K562 (cell line): Measurements from ENCODE around the gene HSD17B12. TPM values are rescaled to one million over a fixed set of nuclear protein-coding genes. Genes with fewer than 3 reads are reported as not detected.

ENCODE experiments used
- ATAC-seq: fragments of 200-7000 bp; cut with Tn5 transposase; 3 replicates; pipeline ENCODE4 v1.9.1; 2020; ENCODE audit warnings: moderate library complexity
- Bru-seq: library from RNA; stranded (reverse); fragments of 400-500 nt; gene quantifications from one replicate; lab custom pipeline; 2021; lab: Mats Ljungman, UMichigan
- BruChase-seq, 2 experiments: library from RNA; stranded (reverse); fragments of 400-500 nt; gene quantifications; one replicate each; lab custom pipeline; 2021; lab: Mats Ljungman, UMichigan
- BruUV-seq: library from RNA; stranded (reverse); fragments of 400-500 nt; replicated peaks from 2 replicates; lab custom pipeline; 2021; lab: Mats Ljungman, UMichigan
- CTCF ChIA-PET: fragments of 300-600 bp; formaldehyde crosslinking; extraction: SDS; loops from one replicate; lab custom pipeline; 2021; ENCODE audit warnings: low intra/inter-chr PET ratio; lab: Yijun Ruan, JAX
- POLR2A ChIA-PET: fragments of 300-600, 350-650 bp; sonication (Branson Sonifier 250); formaldehyde crosslinking; extraction: SDS; loops from one replicate; lab custom pipeline; 2021; ENCODE audit warnings: antibody characterized with exemption, inconsistent platforms; lab: Yijun Ruan, JAX
- DNase-seq, 4 experiments: peaks; one replicate each; pipeline versions ENCODE4 v3.0.0 to v3.0.0-alpha.2; 2011 to 2018; ENCODE audit warnings: low spot score in 3 of 4, mixed read lengths in 3 of 4; ENCODE audit errors: extremely low read depth in 1 of 4
- FAIRE-seq: peaks from 2 replicates; lab custom pipeline; 2011; peaks lifted over from hg19 to GRCh38; lab: Jason Lieb, UNC
- H2AFZ ChIP-seq: 2 replicates; pipeline ENCODE4 v1.6.0; 2011; ENCODE audit warnings: low read depth, low read length, control low read depth, inconsistent platforms
- H3K27ac ChIP-seq: fragments of 200-600 bp; 3 replicates; pipeline ENCODE4 v1.8.0; 2011; ENCODE audit warnings: low read depth, mild to moderate bottlenecking, control low read depth, inconsistent platforms, low read length, moderate library complexity, mixed read lengths; ENCODE audit errors: extremely low read depth
- H3K27me3 ChIP-seq, 2 experiments: fragments of 300-600 bp in 1 of 2; 2 replicates in 1 of 2; 3 replicates in 1 of 2; pipeline versions ENCODE4 v1.6.0 to v1.8.0; 2011; ENCODE audit warnings: inconsistent platforms in 2 of 2, low read length in 2 of 2, mild to moderate bottlenecking in 1 of 2, mixed read lengths in 1 of 2, moderate library complexity in 1 of 2; ENCODE audit not compliant: control insufficient read depth in 2 of 2, insufficient read depth in 2 of 2
- H3K36me3 ChIP-seq: fragments of 300-600 bp; 3 replicates; pipeline ENCODE4 v1.8.0; 2011; ENCODE audit warnings: mild to moderate bottlenecking, low read length, inconsistent platforms; ENCODE audit not compliant: control insufficient read depth, insufficient read depth
- H3K4me1 ChIP-seq, 2 experiments: fragments of 200-600 bp in 1 of 2; replicated peaks in 1 of 2; 2 replicates in 1 of 2; 3 replicates in 1 of 2; pipeline versions ENCODE4 v1.5.1 to v1.8.0; 2011; ENCODE audit warnings: inconsistent platforms in 2 of 2, low read length in 2 of 2, mild to moderate bottlenecking in 1 of 2, mixed read lengths in 1 of 2, moderate library complexity in 1 of 2; ENCODE audit not compliant: control insufficient read depth in 2 of 2, insufficient read depth in 2 of 2
- H3K4me2 ChIP-seq: 2 replicates; pipeline ENCODE4 v1.6.1; 2011; ENCODE audit warnings: low read length, control low read depth, inconsistent platforms, mixed read lengths; ENCODE audit not compliant: insufficient read depth
- H3K4me3 ChIP-seq: fragments of 200-600 bp; sonication (generic), shearing (Covaris generic); 2 replicates; pipeline ENCODE4 v1.5.1; 2016; ENCODE audit warnings: control low read depth, inconsistent platforms
- H3K79me2 ChIP-seq: fragments of 200-600 bp; 3 replicates; pipeline ENCODE4 v1.8.0; 2011; ENCODE audit warnings: low read length, inconsistent platforms; ENCODE audit not compliant: control insufficient read depth, insufficient read depth
- H3K9ac ChIP-seq, 2 experiments: 2 replicates each; pipeline versions ENCODE4 v1.6.0 to v1.6.1; 2011; ENCODE audit warnings: low read depth in 2 of 2, low read length in 2 of 2, control low read depth in 1 of 2, inconsistent platforms in 1 of 2, mild to moderate bottlenecking in 1 of 2, mixed read lengths in 1 of 2; ENCODE audit not compliant: insufficient read depth in 1 of 2
- H3K9me1 ChIP-seq: one replicate; pipeline ENCODE4 v1.6.0; 2011; ENCODE audit warnings: inconsistent platforms, mild to moderate bottlenecking, low read length, moderate library complexity; ENCODE audit not compliant: control insufficient read depth, insufficient read depth
- H3K9me3 ChIP-seq: replicated peaks from 2 replicates; pipeline ENCODE4 v1.5.1; 2011; ENCODE audit warnings: low read depth, low read length, inconsistent platforms; ENCODE audit not compliant: control insufficient read depth, insufficient read depth
- H4K20me1 ChIP-seq: replicated peaks from 2 replicates; pipeline ENCODE4 v1.6.1; 2011; ENCODE audit warnings: low read length, inconsistent platforms, mixed read lengths; ENCODE audit not compliant: control insufficient read depth, insufficient read depth
- BDP1 ChIP-seq: IDR thresholded peaks from 3 replicates; pipeline ENCODE4 v1.6.1; 2011; ENCODE audit not compliant: insufficient read length, insufficient read depth
- BRF1 ChIP-seq: IDR thresholded peaks from 3 replicates; pipeline ENCODE4 v1.6.1; 2011; ENCODE audit warnings: borderline replicate concordance, mild to moderate bottlenecking; ENCODE audit not compliant: insufficient read length; ENCODE audit errors: extremely low read depth
- HMG20B ChIP-seq: fragments of 250-450 bp; sonication (Bioruptor Pico); IDR thresholded peaks from 2 replicates; pipeline ENCODE4 v1.5.0; 2021; ENCODE audit warnings: mild to moderate bottlenecking
- HNRNPH1 ChIP-seq: fragments of 200-400 bp; formaldehyde crosslinking; optimal IDR thresholded peaks from 2 replicates; pipeline ENCODE3; 2017; ENCODE audit warnings: low read depth, mild to moderate bottlenecking, low read length, moderate library complexity
- KLF13 ChIP-seq: fragments of 450-650 bp; IDR thresholded peaks from 2 replicates; pipeline ENCODE4 v1.6.1; 2016; ENCODE audit warnings: missing genetic modification characterization, low read depth, mild to moderate bottlenecking, missing compliant biosample characterization, moderate library complexity, borderline replicate concordance
- NR2C1 ChIP-seq, 2 experiments: fragments of 450-650 bp; IDR thresholded peaks; 2 replicates each; pipeline ENCODE4 v1.6.1; 2017; ENCODE audit warnings: mild to moderate bottlenecking in 2 of 2, antibody characterized with exemption in 1 of 2, inconsistent platforms in 1 of 2, missing compliant biosample characterization in 1 of 2, missing genetic modification characterization in 1 of 2
- NRF1 ChIP-seq, 2 experiments: fragments of 450-650 bp; IDR thresholded peaks in 1 of 2; conservative IDR thresholded peaks in 1 of 2; 2 replicates each; pipeline ENCODE4 v1.6.1; 2014; ENCODE audit warnings: mild to moderate bottlenecking in 2 of 2
- PHF8 ChIP-seq: fragments of 200-600 bp; sonication (generic); IDR thresholded peaks from 2 replicates; pipeline ENCODE4 v1.6.1; 2012; ENCODE audit warnings: mixed run types, mild to moderate bottlenecking, inconsistent platforms, low read length, moderate library complexity, borderline replicate concordance
- SUPT5H ChIP-seq: fragments of 450-650 bp; IDR thresholded peaks from 2 replicates; pipeline ENCODE4 v1.6.1; 2016
- TCF3 ChIP-seq: sonication (generic); formaldehyde crosslinking; IDR thresholded peaks from 2 replicates; pipeline ENCODE4 v1.4.0; 2020; ENCODE audit warnings: mild to moderate bottlenecking, missing genetic modification reagents
- WHSC1 ChIP-seq: IDR thresholded peaks from one replicate; pipeline ENCODE4 v1.6.1; 2012; ENCODE audit warnings: low read length, control low read depth, inconsistent platforms
- ZBTB5 ChIP-seq: fragments of 450-650 bp; IDR thresholded peaks from 2 replicates; pipeline ENCODE4 v1.6.1; 2017; ENCODE audit warnings: antibody characterized with exemption
- ZNF431 ChIP-seq: sonication (generic); formaldehyde crosslinking; IDR thresholded peaks from 2 replicates; pipeline ENCODE4 v1.8.0; 2022; ENCODE audit warnings: mild to moderate bottlenecking, missing genetic modification reagents
- WGBS: fragments of 100-300 bp; shearing (Covaris generic); methylation state at CpG from one replicate; pipeline ENCODE4 v1.1.6; 2016; ENCODE audit warnings: low coverage, mixed read lengths; ENCODE audit not compliant: insufficient coverage; ENCODE audit errors: missing lambda C conversion rate; 5-methylcytosine and 5-hydroxymethylcytosine counted together
- in situ Hi-C: fragments of 300-500 bp; cut with MboI; formaldehyde crosslinking; loops from 4 replicates; pipeline ENCODE4 v1.15.0; 2018; ENCODE audit warnings: inconsistent platforms, mixed read lengths
- intact Hi-C: fragments of 100-400 bp; cut with micrococcal nuclease; formaldehyde crosslinking; loops from 2 replicates; pipeline ENCODE4 v1.14.2; 2022
- long read RNA-seq, 3 experiments: library from polyadenylated mRNA in 2 of 3; library from RNA in 1 of 3; unstranded in 2 of 3; stranded (forward) in 1 of 3; transcript quantifications; one replicate each; pipeline ENCODE4 v2.0.0, GENCODE V29; 2019 to 2022
- polyA minus RNA-seq, 3 experiments: library from RNA; depleted of rRNA, polyadenylated mRNA; stranded (reverse); fragments of >200 nt; gene quantifications; 2 replicates each; pipeline ENCODE4 v1.2.3, GENCODE V29; 2011
- polyA plus RNA-seq, 8 experiments: library from polyadenylated mRNA; depleted of rRNA in 4 of 8; stranded (reverse) in 5 of 8; unstranded in 3 of 8; fragments of >200 nt; fragmentation: Nextera tagmentation in 2 of 8; fragmentation: Illumina TruSeq in 1 of 8; extraction: Ambion mirVana in 2 of 8; extraction: Trizol in 1 of 8; gene quantifications; 2 replicates each; pipeline versions ENCODE4 v1.2.1 to v1.2.3, GENCODE V29; 2011 to 2014; ENCODE audit warnings: inconsistent platforms in 1 of 8, missing spikeins in 1 of 8
- total RNA-seq, 7 experiments: library from RNA; depleted of rRNA in 6 of 7; stranded (reverse); fragments of >200 nt in 6 of 7; fragmentation: Illumina TruSeq in 2 of 7; extraction: Trizol in 2 of 7; gene quantifications; 2 replicates each; pipeline versions ENCODE4 v1.2.1 to v1.2.3, GENCODE V29; 2011 to 2021; ENCODE audit warnings: low replicate concordance in 1 of 7

Gene HSD17B12
- total RNA-seq (2011; cell fraction: chromatin; rRNA removed; ENCODE audit: low replicate concordance): 25.0 and 43.2 TPM in 2 replicates
- 34.5 and 36.0 TPM in 2 replicates for total RNA-seq (2011; cell fraction: nucleolus; rRNA removed)
- total RNA-seq (2011; cell fraction: nucleoplasm; rRNA removed): 37.9 and 51.6 TPM in 2 replicates
- total RNA-seq (2014; rRNA removed) (16.2 and 17.3 TPM in 2 replicates), total RNA-seq (2014; rRNA removed; fragmentation: Illumina TruSeq; extraction: Trizol) (25.7 and 30.9 TPM in 2 replicates), total RNA-seq (2015; rRNA removed; fragmentation: Illumina TruSeq; extraction: Trizol) (23.1 and 24.5 TPM in 2 replicates), total RNA-seq (2021) (21.3 and 23.8 TPM in 2 replicates), polyA plus RNA-seq (2011; rRNA removed) (31.9 and 34.5 TPM in 2 replicates), polyA plus RNA-seq (2014; fragmentation: Illumina TruSeq; extraction: Trizol) (27.3 and 30.3 TPM in 2 replicates), polyA plus RNA-seq (2014; fragmentation: Nextera tagmentation; extraction: Ambion mirVana) (10 to 100 TPM in 1 of 2 experiments, 1 to 10 TPM in 1; 9.1 to 10.3 TPM), polyA plus RNA-seq (2014; rRNA removed) (19.6 and 23.3 TPM in 2 replicates), polyA minus RNA-seq (2011; rRNA and poly(A)+ RNA removed) (21.1 and 27.6 TPM in 2 replicates), Bru-seq, nascent RNA (percentile 60 among the genes with signal in this experiment), BruChase-seq, experiment 1, labeled RNA remaining after a 2-hour chase (percentile 73 among the genes with signal in this experiment), BruChase-seq, experiment 2, labeled RNA remaining after a 6-hour chase (percentile 72 among the genes with signal in this experiment)
- polyA plus RNA-seq (2011; cell fraction: cytosol; rRNA removed): 16.3 and 17.6 TPM in 2 replicates
- polyA plus RNA-seq (2011; cell fraction: nucleus; rRNA removed): 13.5 and 18.5 TPM in 2 replicates
- polyA plus RNA-seq (2012): 23.0 and 31.8 TPM in 2 replicates
- polyA minus RNA-seq (2011; cell fraction: cytosol; rRNA and poly(A)+ RNA removed): 22.3 and 26.4 TPM in 2 replicates
- polyA minus RNA-seq (2011; cell fraction: nucleus; rRNA and poly(A)+ RNA removed): 19.8 and 24.5 TPM in 2 replicates
- long read RNA-seq, experiment 1, full-length matches to known transcripts: 79 of 87 reads
- long read RNA-seq, experiment 1, partial matches to known transcripts: 3 of 87 reads
- long read RNA-seq, experiment 1, other reads (novel, unspliced or antisense): 5 of 87 reads
- long read RNA-seq, experiment 2, partial matches to known transcripts: 0 of 27 reads
- long read RNA-seq, experiment 2, other reads (novel, unspliced or antisense): 23 of 27 reads
- long read RNA-seq, experiment 3, full-length matches to known transcripts: 41 of 44 reads
- long read RNA-seq, experiment 3, partial matches to known transcripts: 1 of 44 reads
- long read RNA-seq, experiment 3, other reads (novel, unspliced or antisense): 2 of 44 reads

- ChIA-PET CTCF (no interaction called here), POLR2A (interaction anchor here (0.6 to 0.7 kb wide), 2 partner anchors 49 to 124 kb away, joined by 3 read pairs; no protein-coding TSS in a partner anchor)
- H3K4me2 ChIP-seq: peak within 1 kb of the TSS; percentile 77
- 46% methylated on average over 37 of the region's 62 CpGs for WGBS
- H3K36me3 ChIP-seq: no peaks in the 10 kb centered on the region
- H3K9ac ChIP-seq: peak within 1 kb of the TSS; percentile 69 to 90
- peaks cover 26% of the 10 kb centered on the region for H3K79me2 ChIP-seq
- ATAC-seq: peak; percentile 91
- no peaks in the 10 kb centered on the region for H3K27me3 ChIP-seq
- peak within 1 kb of the TSS; percentile 76 for H3K27ac ChIP-seq
- peak within 1 kb of the TSS; percentile 45 for H3K4me3 ChIP-seq
- H3K4me1 ChIP-seq: peaks cover 5 to 12% of the 10 kb centered on the region in 2 experiments; a peak in 3 of 5 replicates
- H2AFZ ChIP-seq: peak within 1 kb of the TSS; percentile 74
- TSS peak; percentile 54 for BruUV-seq
- DNase-seq: peak; percentile 66 to 83 (median 72)
- FAIRE-seq: peak; percentile 68
- H4K20me1 ChIP-seq: no peaks in the 10 kb centered on the region
- no peaks in the 10 kb centered on the region for H3K9me1 ChIP-seq
- H3K9me3 ChIP-seq: 0 out of 2 replicates have a peak, but pooled peaks cover 4% of the 10 kb centered on the region
- intact Hi-C loops (no loop called here), in situ Hi-C loops (no loop called here)
- TF ChIP-seq ZNF431 (CRISPR knock-in tag) (no peak), BRF1 (no peak), BDP1 (no peak), TCF3 (CRISPR knock-in tag) (no peak), KLF13 (tag) (no peak), NRF1 (conservative IDR thresholded peaks at IDR 0.05 in 1 of 2, IDR thresholded peaks at IDR 0.05 in 1 of 2) (peak; percentile 51 to 60; a peak in 2 of 4 replicates), HNRNPH1 (no peak), PHF8 (peak; percentile 59; the same call in 1 of the 2 replicates), WHSC1 (no peak), NR2C1 (IDR thresholded peaks at IDR 0.05) (no peak), NR2C1 (tag; IDR thresholded peaks at IDR 0.05) (no peak), SUPT5H (peak; percentile 60), ZBTB5 (no peak), HMG20B (CRISPR knock-in tag) (no peak)
Observed at GRCh38 chr11:43680521-43681400, at the start of gene HSD17B12. HSD17B12 (plus strand) TSS chr11:43680738; CDS start chr11:43680828, 90 bp downstream.
